HG03060 (cell line): ENCODE data around the gene RAP1GAP.

Source experiments
- ATAC-seq: cut with Tn5 transposase; IDR thresholded peaks from one replicate; pipeline ENCODE4 v1.9.1; 2021; ENCODE audit warnings: low read depth, moderate number of reproducible peaks; ENCODE audit not compliant: unreplicated experiment

Gene RAP1GAP

DNA sequence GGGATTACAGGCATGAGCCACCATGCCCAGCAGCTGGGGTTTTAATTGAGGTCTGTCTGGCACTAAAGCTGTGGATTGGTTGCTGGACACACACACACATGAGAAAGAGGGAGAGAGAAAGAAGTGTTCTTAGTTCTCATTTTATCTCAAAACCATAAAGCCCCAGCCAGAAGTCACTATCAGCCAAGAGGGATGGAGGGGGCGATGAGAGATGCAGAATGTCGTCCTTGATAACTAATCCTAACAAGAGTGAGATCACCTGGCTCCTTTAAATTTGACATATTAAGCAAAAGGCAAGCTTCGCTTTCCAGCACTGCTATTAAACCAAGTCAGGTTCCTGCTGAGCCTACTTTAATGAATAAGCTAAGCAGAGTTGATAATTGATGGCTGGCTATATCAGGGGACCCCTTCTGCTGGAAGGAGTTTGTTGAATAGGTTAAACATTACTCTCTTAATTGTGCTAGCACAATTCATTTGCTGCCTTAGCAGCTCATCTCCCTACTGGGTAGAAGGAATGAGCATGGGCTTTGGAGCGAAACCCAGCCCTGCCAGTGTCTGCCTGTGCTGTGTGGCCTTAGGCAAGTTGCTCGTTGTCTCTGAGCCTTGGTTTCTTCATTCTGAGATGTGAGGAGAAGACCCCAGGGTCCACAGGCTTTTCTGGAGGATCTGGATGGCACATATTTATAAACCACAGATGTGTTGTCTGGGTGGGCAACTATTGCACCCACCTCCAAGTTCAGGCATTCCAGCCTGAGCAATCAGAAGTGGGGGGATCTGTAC, 109.2 kb downstream of the RAP1GAP start:
- no peak for ATAC-seq

DNA sequence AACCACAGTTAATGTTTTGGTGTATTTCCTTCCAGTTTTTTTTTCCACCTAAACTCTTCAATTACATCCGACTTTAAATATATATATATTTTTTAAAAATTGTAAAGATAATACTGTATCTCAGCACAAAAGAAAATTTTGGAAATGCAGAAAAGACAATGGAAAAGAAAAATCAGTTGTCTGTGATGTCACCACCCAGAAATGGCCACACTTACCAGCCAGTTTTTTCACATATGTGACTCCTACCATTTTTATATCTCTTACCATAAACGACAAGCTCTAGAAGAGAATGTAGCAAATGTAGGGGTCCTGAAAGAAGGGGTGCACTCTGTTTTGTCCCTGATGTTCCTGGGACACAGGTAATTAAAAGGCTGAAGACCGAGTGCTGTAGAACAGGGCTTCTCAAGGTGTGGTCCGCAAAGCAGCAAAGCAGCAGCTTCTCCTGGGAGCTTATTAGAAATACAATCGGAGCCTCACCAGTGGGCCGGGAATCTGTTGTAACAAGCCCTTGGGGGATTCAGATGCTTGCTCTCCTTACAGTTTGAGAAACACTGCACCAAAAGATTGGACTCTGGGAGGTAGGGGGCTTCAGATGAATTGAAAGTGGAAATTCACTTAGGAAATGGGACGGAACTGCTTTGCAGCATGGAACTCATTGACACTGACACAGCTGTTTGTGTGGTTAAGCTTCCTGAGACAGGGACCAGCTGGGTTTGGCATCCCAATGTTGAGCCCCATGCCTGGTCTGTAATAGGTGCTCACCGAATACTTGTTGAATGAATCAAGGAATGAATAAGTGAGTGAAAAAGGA, 115.8 kb downstream of the RAP1GAP start:
- ATAC-seq = no peak

DNA sequence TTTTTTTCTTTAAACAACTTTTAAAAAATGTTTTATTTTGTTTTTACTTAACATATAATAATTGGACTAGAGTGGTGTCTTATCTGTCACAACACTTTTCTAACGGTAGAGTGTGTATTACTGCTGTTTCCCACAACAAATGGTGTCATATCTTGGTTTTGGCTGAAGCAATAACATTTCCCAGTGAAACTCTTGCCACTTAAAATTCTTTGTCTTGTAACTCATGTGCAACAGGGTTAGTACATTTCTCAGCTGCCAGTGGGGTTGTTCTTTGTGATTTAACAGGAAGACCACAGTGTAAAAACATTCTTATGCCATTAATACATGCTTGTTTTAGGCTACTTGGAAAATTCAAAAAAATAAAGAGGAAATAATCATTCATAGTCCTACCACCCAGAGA, 116.4 kb downstream of the RAP1GAP start:
- no peak for ATAC-seq

DNA sequence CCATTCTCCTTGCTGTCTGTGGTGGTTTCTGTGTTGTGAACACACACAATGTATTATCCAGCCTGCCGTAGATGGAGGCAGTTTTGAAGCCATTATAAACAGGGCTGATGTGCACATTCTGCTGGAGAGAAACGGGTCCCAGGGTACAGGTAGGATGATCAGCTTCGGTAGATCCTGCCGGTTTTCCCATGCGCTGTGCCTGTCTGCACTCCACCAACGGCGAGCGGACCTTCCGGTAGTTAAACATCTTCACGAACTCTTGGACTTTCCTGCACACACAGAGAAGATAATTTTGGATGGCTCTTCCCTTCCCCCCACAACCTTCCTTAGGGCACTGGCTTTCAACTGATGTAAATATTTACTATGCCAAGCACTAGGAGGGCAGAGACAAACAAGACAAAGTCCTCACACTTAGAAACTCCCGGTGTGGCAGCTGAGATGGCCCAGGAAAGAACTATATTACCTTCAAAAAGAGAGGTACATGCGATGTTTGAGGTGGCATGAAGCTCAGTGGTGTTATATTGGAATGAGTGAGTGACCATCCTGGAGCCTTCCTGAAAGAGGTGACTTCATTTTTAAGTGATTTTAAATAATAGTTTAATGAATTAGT, 118.2 kb downstream of the RAP1GAP start:
- ATAC-seq = no peak

DNA sequence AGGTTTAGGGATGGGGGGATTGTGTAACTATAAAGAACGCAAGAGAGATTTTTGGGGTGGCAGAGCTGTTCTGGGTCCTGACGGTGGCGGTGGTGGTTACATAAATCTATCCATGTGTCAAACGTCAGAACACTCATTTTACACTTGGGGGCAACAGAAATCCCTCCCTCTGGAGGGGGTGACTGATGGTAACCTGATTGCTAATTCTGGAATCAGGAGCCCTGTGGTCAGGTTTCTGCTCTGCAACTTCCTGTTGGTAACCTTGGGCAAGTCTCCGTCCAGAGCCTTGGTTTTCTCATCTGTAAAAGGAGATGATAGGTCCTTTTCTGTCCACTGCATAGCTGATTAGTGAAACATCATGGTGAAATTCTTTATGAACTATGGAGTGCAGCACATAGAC, 119.1 kb downstream of the RAP1GAP start:
- ATAC-seq = no peak

DNA sequence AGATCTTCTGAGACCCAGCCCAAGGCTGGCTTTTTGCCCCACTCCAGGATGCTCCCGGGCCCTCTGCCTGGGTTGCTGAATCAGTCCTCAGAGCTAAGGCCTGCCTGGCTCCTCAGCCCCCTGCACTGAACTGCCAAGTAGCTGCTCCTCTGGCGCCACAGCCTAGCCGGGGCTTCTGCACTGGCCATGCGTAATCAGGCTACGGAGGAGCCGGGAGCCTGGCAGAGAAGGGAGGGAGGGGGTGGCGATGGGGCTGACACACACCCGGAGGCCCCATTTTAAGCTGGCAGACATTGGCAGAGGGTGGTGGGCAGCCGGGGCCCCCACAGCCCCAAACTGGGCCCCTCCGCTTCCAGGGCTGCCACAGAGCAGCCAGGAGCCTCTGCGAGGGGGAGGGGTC, 121.3 kb downstream of the RAP1GAP start:
- no peak for ATAC-seq
